OCI-LY7 (cell line): ENCODE measurements around the gene STAMBPL1. TPM values are rescaled to one million over a fixed set of nuclear protein-coding genes. Genes with fewer than 3 reads are reported as not detected.
"Not testable (repeated sequence)": the region's sequence is repeated elsewhere in the genome, so short reads cannot be mapped to it uniquely, and the experiment has no call there.

Experiments used
- BruUV-seq: library from RNA; stranded (reverse); fragments of 400-500 nt; replicated peaks from 2 replicates; lab custom pipeline; 2021; lab: Mats Ljungman, UMichigan
- CTCF ChIA-PET: fragments of 300-600 bp; sonication (Branson Sonifier 250); formaldehyde crosslinking; loops from one replicate; lab custom pipeline; 2022; ENCODE audit warnings: antibody characterized with exemption; ENCODE audit not compliant: unreplicated experiment; lab: Charles Lee
- POLR2A ChIA-PET: fragments of 300-600 bp; sonication (Branson Sonifier 250); formaldehyde crosslinking; loops from one replicate; lab custom pipeline; 2022; ENCODE audit warnings: antibody characterized with exemption; lab: Charles Lee
- DNase-seq: peaks from one replicate; pipeline ENCODE4 v3.0.0-alpha.2; 2015; ENCODE audit warnings: low spot score
- H2AFZ ChIP-seq: fragments of 200-600 bp; sonication (generic), shearing (Covaris generic); 2 replicates; pipeline ENCODE4 v1.6.1; 2014; ENCODE audit warnings: mild to moderate bottlenecking, antibody characterized with exemption, low read length, moderate library complexity
- H3K27ac ChIP-seq: fragments of 200-600 bp; sonication (generic); 2 replicates; pipeline ENCODE4 v1.5.1; 2014; ENCODE audit warnings: mixed run types, low read depth, mild to moderate bottlenecking, moderate library complexity, low read length, inconsistent platforms; ENCODE audit not compliant: poor library complexity, severe bottlenecking
- H3K36me3 ChIP-seq: fragments of 200-600 bp; sonication (generic); 2 replicates; pipeline ENCODE4 v1.6.1; 2014; ENCODE audit warnings: mild to moderate bottlenecking, antibody characterized with exemption, low read length, moderate library complexity, mixed read lengths; ENCODE audit not compliant: insufficient read depth
- H3K4me1 ChIP-seq: fragments of 200-600 bp; sonication (generic); 2 replicates; pipeline ENCODE4 v1.5.1; 2014; ENCODE audit warnings: mild to moderate bottlenecking, low read length; ENCODE audit not compliant: insufficient read depth, poor library complexity, severe bottlenecking
- H3K4me2 ChIP-seq: fragments of 200-600 bp; sonication (generic); 2 replicates; pipeline ENCODE4 v1.6.1; 2014; ENCODE audit warnings: mild to moderate bottlenecking, low read length
- H3K4me3 ChIP-seq: fragments of 200-600 bp; sonication (generic); 2 replicates; pipeline ENCODE4 v1.5.1; 2014; ENCODE audit warnings: mild to moderate bottlenecking, low read depth, low read length; ENCODE audit not compliant: poor library complexity, severe bottlenecking
- H3K79me2 ChIP-seq: fragments of 200-600 bp; sonication (generic); 2 replicates; pipeline ENCODE4 v1.6.1; 2016; ENCODE audit warnings: low read depth, mild to moderate bottlenecking, low read length, moderate library complexity, mixed read lengths; ENCODE audit not compliant: insufficient read depth
- H3K9me2 ChIP-seq: fragments of 200-600 bp; sonication (generic); 2 replicates; pipeline ENCODE4 v1.6.1; 2016; ENCODE audit warnings: mild to moderate bottlenecking, low read length, mixed read lengths; ENCODE audit not compliant: insufficient read depth
- H3K9me3 ChIP-seq: fragments of 200-600 bp; sonication (generic); 2 replicates; pipeline ENCODE4 v1.6.1; 2014; ENCODE audit warnings: mild to moderate bottlenecking, mixed run types, low read length, mixed read lengths
- H4K20me1 ChIP-seq: fragments of 200-600 bp; sonication (generic); 2 replicates; pipeline ENCODE4 v1.6.1; 2014; ENCODE audit warnings: mild to moderate bottlenecking, antibody characterized with exemption, low read length, moderate library complexity, mixed read lengths; ENCODE audit not compliant: insufficient read depth
- EZH2phosphoT487 ChIP-seq: fragments of 200-600 bp; sonication (generic); IDR thresholded peaks from 2 replicates; pipeline ENCODE4 v1.6.1; 2018; ENCODE audit warnings: low read depth, borderline replicate concordance, mild to moderate bottlenecking, mixed run types, antibody characterized with exemption, low read length, moderate library complexity, mixed read lengths
- intact Hi-C: fragments of 100-400 bp; cut with micrococcal nuclease; formaldehyde crosslinking; loops from one replicate; pipeline ENCODE4 v1.10.0; 2022; ENCODE audit not compliant: unreplicated experiment
- total RNA-seq, 2 experiments: library from RNA; depleted of rRNA in 1 of 2; stranded (reverse); fragments of >200 nt in 1 of 2; shearing (Covaris generic) in 1 of 2; gene quantifications; 2 replicates each; pipeline ENCODE4 v1.2.3, GENCODE V29; 2014 to 2022
- TF ChIP-seq, protein P1 (sequence below): fragments of 200-600 bp; sonication (generic); conservative IDR thresholded peaks from 2 replicates; pipeline ENCODE4 v1.5.1; 2014; ENCODE audit warnings: mild to moderate bottlenecking, antibody characterized with exemption, low read length, moderate library complexity, mixed read lengths

STAMBPL1 gene
- total RNA-seq, 2 experiments from 2014 or later, result 44.4 to 47.2 TPM

DNA sequence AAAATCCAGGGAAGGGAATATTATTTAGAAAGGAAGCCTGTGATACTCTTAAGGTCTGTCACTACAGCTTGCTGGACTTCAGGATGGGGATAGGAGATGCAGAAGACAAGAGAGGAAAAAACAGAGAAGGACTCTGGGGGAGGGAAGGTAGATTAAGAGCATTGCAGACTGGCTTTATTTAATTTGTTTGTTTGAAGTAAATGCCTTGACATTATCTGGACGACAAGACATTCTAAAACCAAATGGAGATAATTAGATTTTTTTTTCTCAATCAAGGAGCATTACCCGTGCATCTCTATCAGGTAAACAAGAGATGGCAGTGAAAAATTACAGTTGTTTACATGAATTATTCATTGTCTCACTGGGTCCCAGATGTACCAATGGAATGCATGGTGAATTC is 48.2 kb downstream of the STAMBPL1 start:
- CTCF ChIA-PET, result no interaction called here
- Histone ChIP-seq H3K4me3 (no peak overlapping the region), H3K4me2 (no peak overlapping the region), H3K9me3 (no peaks in the 10 kb centered on the region), H3K27ac (no peak overlapping the region), H3K9me2 (no peaks in the 10 kb centered on the region), H4K20me1 (no peaks in the 10 kb centered on the region), H3K36me3 (peaks cover 54% of the 10 kb centered on the region), H3K4me1 (peaks cover 11% of the 10 kb centered on the region), H3K79me2 (no peaks in the 10 kb centered on the region), H2AFZ (no peak overlapping the region)
- POLR2A ChIA-PET, result interaction anchor here (0.5 to 2.2 kb wide), 2 partner anchors 27 to 110 kb away, joined by 3 to 4 read pairs; no protein-coding TSS in a partner anchor
- TF ChIP-seq EZH2phosphoT487, result no peak
- TF ChIP-seq, protein P1, sequence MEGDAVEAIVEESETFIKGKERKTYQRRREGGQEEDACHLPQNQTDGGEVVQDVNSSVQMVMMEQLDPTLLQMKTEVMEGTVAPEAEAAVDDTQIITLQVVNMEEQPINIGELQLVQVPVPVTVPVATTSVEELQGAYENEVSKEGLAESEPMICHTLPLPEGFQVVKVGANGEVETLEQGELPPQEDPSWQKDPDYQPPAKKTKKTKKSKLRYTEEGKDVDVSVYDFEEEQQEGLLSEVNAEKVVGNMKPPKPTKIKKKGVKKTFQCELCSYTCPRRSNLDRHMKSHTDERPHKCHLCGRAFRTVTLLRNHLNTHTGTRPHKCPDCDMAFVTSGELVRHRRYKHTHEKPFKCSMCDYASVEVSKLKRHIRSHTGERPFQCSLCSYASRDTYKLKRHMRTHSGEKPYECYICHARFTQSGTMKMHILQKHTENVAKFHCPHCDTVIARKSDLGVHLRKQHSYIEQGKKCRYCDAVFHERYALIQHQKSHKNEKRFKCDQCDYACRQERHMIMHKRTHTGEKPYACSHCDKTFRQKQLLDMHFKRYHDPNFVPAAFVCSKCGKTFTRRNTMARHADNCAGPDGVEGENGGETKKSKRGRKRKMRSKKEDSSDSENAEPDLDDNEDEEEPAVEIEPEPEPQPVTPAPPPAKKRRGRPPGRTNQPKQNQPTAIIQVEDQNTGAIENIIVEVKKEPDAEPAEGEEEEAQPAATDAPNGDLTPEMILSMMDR, result no peak
- no peak for DNase-seq
- BruUV-seq, result no TSS peak
- intact Hi-C loops, result no loop called here

DNA sequence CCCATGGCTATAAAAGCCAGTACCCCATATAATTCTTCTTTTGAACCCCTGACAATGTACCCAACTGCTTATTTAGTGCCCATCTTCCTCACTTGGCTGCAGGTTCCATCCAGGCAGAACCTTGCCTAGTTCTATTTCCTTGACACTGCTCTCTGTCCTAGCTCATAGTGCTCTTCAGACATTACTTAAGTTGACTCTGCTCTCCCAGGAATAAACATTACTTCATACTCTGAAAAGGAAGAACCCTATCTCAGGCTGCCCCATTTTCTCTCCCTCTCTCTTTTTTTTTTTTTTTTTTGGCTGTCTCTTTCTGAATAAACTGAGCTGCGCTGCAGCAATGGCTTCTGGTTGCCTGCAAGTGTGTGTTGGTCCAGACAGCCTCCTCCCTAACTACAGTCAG is 51.5 kb downstream of the STAMBPL1 start:
- Histone ChIP-seq H3K36me3 (peaks cover 35% of the 10 kb centered on the region), H3K27ac (no peak overlapping the region), H4K20me1 (no peaks in the 10 kb centered on the region), H3K79me2 (no peaks in the 10 kb centered on the region), H3K9me2 (no peaks in the 10 kb centered on the region), H3K4me1 (peaks cover 23% of the 10 kb centered on the region), H2AFZ (no peak overlapping the region), H3K9me3 (no peaks in the 10 kb centered on the region), H3K4me3 (no peak overlapping the region), H3K4me2 (no peak overlapping the region)
- BruUV-seq, result no TSS peak
- no peak for DNase-seq
- TF ChIP-seq EZH2phosphoT487, result no peak
- TF ChIP-seq, protein P1, result no peak
- POLR2A ChIA-PET, result interaction anchor here (0.6 to 6.4 kb wide), 12 partner anchors 36 to 612 kb away, joined by 3 to 53 read pairs (median 5); no protein-coding TSS in a partner anchor
- CTCF ChIA-PET, result interaction anchor here (0.6 to 5.1 kb wide), 3 partner anchors 43 to 204 kb away, joined by 3 to 68 read pairs (median 3); no protein-coding TSS in a partner anchor
- intact Hi-C loops, result no loop called here

DNA sequence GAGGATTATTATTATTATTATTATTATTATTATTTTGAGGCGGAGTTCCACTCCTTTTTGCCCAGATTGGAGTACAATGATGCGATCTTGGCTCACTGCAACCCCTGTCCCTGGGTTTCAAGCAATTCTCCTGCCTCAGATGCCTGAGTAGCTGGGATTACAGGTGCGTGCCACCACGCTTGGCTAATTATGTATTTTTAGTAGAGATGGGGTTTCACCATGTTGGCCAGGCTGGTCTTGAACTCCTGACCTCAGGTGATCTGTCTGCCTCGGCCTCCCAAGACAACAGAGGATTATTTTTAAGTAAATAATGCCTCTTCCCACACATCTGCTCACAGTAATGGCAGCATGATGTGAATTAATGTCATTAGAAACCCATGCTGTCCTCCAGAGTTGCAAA is 52.0 kb downstream of the STAMBPL1 start:
- not testable (repeated sequence) for H4K20me1 ChIP-seq, H3K27ac ChIP-seq, DNase-seq, BruUV-seq, H3K9me2 ChIP-seq, H2AFZ ChIP-seq, H3K4me3 ChIP-seq, H3K79me2 ChIP-seq, H3K9me3 ChIP-seq
- peaks cover 30% of the 10 kb centered on the region for H3K36me3 ChIP-seq
- H3K4me1 ChIP-seq, result peaks cover 28% of the 10 kb centered on the region
- ChIA-PET CTCF (interaction anchor here (0.6 to 5.1 kb wide), 3 partner anchors 43 to 204 kb away, joined by 3 to 68 read pairs (median 3); no protein-coding TSS in a partner anchor), POLR2A (interaction anchor here (0.6 to 6.4 kb wide), 14 partner anchors 37 to 612 kb away, joined by 3 to 53 read pairs (median 5); no protein-coding TSS in a partner anchor)
- intact Hi-C loops, result loop anchor here (1.0 to 2.0 kb wide), 2 partner anchors 51 to 97 kb away; partner anchors contain the start of gene STAMBPL1
- peak overlapping the region; percentile 9; the same call in 1 of the 2 replicates for H3K4me2 ChIP-seq
